Prostate gland (tissue), 2 donors: ENCODE measurements around the gene CDK14.

Experiments used
- CTCF ChIP-seq, 4 experiments: fragments of 200-600 bp in 2 of 4; fragments of 450-650 bp in 2 of 4; sonication (generic) in 2 of 4; IDR thresholded peaks; 1 replicate in 3 of 4; 2 replicates in 1 of 4; pipeline ENCODE4 v1.5.1; 2016 to 2019; ENCODE audit warnings: antibody characterized with exemption in 4 of 4, mild to moderate bottlenecking in 2 of 4, moderate library complexity in 2 of 4
- POLR2A ChIP-seq: fragments of 450-650 bp; IDR thresholded peaks from one replicate; pipeline ENCODE4 v1.6.1; 2016; ENCODE audit warnings: antibody characterized with exemption, mild to moderate bottlenecking
- POLR2AphosphoS5 ChIP-seq: sonication (generic); formaldehyde crosslinking; IDR thresholded peaks from one replicate; pipeline ENCODE4 v1.6.1; 2017; ENCODE audit warnings: antibody characterized with exemption

- no peak for TF ChIP-seq POLR2AphosphoS5
- no peak for TF ChIP-seq CTCF (IDR thresholded peaks at IDR 0.05)
- no peak for TF ChIP-seq POLR2A
These were observed 10.0 kb upstream of the CDK14 start for GRCh38 chr7:90586091-90586490.
